ENCODE data around the gene SNN.

GRCh38 chr16:11706180-11706742 is 38.0 kb downstream of the SNN start:
- TF ChIP-seq CTCF (IDR thresholded peaks at IDR 0.05 in 8 of 11, conservative IDR thresholded peaks at IDR 0.05 in 3 of 11) = no peak
- peak; percentile 31 to 50 (median 48) for TF ChIP-seq POLR2AphosphoS5 (IDR thresholded peaks at IDR 0.05)
